ENCODE results near the gene S100Z.

DNA sequence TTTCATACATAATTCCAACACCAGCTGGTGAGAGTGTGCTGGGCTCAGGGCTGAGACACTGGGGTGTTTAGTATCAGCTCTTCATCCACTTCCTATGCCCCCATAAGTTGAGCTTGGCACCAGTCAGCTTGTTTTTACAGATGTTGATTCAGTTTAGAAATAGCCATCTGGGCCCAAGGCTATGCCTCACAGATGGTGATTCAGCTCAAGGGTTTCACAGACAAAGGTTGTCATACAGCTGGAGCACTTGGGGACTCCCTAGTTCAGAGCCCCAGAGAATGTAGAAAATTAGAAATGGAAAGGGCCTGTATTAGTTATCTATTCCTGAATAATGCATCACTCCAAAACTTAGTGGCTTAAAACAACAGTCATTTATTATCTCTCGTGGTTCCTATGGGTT is 92.8 kb downstream of the S100Z start:
- TF ChIP-seq ZNF274 (IDR thresholded peaks at IDR 0.05; ENCODE audit: low read depth, low read length) (no peak), YY1 (IDR thresholded peaks at IDR 0.05; ENCODE audit: insufficient read depth, insufficient read length) (no peak)

All from NT2/D1 (cell line).